Measurements from ENCODE around the gene REXO5.

Gene REXO5

DNA sequence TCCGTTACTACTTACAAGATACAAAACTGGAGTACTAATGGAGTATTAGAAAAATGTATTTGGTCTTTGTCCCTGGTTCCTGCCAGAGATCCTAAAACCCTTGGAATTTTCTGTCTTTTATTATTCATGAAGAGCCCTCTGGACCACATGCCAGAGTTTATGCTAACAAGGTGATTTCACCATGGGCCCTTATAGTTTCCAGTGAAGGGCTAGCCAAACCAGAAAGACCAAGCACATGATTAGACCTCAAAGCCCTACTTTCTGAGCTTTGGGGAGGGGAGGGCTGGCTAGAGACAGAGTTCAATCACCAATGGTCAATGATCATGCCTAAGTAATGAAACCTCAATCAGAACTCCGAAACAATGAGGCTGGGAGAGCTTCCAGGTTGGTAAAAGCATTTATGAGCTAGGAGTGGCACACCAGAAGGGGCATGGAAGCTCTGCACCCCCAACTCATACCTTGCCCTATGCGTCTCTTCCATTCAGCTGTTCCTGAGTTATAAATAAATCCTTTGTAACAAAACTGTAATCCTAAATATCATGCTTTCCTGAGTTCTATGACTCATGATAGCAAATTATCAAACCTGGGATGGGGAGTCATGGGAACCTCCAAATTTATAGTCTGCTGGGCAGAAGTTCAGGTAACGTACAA is 83.4 kb downstream of the REXO5 start:
- no peak for DNase-seq (ENCODE audit: low read depth)
- H3K4me3 ChIP-seq (ENCODE audit: low read depth, low read length): no peak overlapping the region

DNA sequence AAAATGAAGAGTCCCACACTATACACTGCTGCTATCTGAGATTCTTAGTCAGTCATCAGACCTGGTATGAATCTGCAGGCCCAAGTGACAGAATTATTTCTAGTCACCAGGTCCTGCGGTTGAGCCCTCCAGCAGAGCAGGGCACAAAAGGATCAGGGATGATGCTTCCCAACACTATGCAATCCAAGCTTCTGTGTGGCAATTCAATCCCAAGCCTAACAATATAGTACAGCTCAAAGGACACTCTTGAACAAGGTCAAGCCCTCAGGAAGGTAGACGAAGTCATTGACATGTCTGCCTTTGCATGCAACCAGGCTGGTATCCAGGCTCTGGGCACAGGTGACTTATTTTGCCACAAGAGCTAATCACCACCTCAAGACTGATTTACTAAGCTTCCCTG is 88.1 kb downstream of the REXO5 start:
- DNase-seq (ENCODE audit: low read depth): no peak
- H3K4me3 ChIP-seq (ENCODE audit: low read depth, low read length): no peak overlapping the region

DNA sequence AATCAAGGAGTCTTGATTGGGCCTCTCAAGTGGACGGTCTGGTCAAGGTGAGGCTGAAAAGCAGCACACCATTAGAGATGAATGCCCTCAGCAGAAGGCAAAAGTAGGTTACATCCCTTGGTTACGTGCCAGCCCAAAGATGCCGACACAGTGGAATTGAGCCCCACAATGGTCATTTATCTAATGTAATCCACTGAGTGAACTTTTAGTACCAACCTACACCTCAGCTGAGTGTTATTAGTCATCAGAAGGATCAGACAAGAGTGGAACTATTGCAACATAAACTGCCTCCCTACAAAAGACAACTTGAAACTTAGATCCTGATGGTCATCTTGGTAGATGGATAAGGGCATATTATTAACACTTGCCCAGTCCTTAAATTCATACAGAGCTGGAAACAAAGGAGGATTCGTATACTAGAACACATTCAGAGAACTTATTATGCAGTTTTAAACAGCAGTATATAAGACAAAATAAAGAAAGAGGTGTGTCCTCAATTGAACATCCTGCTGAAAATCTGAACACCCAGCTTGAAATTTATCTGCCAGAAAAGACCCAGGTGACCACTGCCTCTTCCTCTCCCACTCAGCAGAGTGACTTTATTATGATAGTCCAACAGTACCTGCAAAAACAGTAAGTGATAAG is 91.0 kb downstream of the REXO5 start:
- peak overlapping the region; percentile 96 for H3K4me3 ChIP-seq (ENCODE audit: low read depth, low read length)
- peak; percentile 47 for DNase-seq (ENCODE audit: low read depth)

DNA sequence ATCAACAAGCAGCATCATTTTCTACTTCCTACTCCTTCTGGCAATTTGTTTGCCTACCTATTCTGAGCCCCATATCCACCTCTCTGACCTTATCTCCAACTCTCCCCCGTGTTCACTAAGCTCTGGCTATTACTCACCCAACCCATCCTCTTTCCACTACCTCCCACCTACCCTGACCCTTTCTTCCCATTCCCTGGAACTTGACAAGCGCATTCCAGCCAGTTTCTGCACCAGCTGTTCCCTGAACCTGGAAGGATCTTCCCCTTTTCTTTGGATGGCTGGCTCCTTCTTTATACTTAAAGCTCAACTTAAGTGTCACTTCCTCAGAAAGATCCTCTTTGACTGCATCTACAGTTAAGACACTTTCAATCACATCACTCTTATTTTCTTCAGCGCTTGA is 91.6 kb downstream of the REXO5 start:
- no peak for DNase-seq (ENCODE audit: low read depth)
- H3K4me3 ChIP-seq (ENCODE audit: low read depth, low read length): peak overlapping the region; percentile 96

DNA sequence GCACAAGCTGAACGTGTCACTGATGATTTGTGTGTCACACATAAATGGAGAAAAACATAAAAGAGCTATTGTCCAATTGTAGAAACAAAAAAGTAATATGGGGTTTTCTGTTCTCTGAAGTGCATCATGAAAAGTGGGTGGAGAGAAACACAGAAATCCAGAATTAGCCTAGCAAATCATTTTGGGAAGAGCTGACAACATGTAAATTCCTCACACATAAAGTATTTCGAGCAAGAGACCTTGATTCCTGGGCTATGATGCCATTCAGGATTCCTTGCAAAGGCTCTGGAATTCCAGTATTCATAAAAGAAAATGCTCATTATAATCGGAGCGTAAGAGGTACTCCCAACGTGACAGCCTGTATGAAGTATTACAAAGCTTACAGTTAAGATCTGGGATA is 92.7 kb downstream of the REXO5 start:
- H3K4me3 ChIP-seq (ENCODE audit: low read depth, low read length): peak overlapping the region; percentile 96
- DNase-seq (ENCODE audit: low read depth): no peak

Data from skeletal muscle cell (primary cell).